Stimulated activated CD4-positive, alpha-beta T cell treated with anti-CD3 and anti-CD28 coated beads, Interleukin-15, amount 100 ng/mL, for 24 hours (primary cell): ENCODE data around the gene TPBGL.

Source experiments
- DNase-seq: peaks from one replicate; pipeline ENCODE4 v3.0.0-alpha.2; 2020

TPBGL gene, protein sequence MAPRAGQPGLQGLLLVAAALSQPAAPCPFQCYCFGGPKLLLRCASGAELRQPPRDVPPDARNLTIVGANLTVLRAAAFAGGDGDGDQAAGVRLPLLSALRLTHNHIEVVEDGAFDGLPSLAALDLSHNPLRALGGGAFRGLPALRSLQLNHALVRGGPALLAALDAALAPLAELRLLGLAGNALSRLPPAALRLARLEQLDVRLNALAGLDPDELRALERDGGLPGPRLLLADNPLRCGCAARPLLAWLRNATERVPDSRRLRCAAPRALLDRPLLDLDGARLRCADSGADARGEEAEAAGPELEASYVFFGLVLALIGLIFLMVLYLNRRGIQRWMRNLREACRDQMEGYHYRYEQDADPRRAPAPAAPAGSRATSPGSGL

DNA sequence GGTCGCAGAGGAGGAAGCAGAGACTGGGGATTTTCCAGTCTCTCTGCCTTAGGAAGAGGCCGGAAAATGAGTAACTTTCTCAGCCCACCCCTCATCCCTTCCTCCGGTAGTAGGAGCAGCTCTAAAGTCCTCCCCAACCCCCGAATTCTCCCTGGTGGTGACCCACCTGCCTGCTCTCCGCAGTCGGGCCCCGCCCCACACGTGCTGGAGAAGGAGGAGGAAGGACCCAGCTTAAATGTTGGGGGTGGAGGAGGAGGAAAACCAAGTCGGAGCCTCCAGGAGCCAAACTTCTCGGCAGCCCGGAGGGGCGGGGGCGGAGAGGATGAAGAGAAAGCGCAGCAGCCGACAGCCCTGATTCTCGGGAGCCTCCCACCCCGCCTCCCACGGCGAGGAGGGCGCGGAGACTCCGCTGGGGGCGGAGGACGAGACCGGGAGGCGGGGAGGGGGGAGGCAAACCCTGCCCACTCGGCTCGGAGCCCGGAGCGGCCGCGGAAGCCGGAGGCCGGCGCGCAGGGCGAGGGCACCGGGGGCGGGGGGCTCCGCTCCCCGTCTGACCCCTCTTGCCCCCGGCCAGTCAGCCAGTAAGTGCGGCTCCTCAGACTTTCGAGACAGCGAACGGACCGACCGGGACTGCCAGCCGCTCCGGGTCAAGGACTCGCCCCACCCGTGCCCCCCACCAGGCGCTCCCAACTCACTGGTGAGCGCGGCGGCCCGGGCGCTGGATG is at the start of gene TPBGL:
TPBGL (plus strand) TSS at position 464 of the 725 bp plus-strand sequence. CDS start 276 bp downstream, outside the sequence.
- peak; percentile 50 for DNase-seq

DNA sequence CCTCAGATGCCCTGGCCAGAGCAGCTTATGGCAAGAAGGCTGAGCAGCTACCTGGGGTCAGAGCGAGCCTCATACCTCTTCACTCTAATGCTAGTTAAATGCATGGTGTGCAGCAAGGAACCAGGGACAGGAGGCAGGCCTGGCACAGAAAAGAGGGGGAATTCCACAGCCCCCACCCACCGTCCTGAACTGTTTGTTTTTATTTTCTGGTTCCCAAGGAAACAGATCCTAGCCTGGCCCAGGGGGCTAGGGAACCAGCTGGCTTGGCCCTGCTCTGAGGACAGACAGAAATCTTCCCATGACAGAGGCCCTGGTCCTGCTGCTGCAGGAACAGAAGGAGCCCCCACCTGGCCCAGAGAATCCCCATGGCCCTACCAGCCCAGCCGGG is 49.2 kb upstream of the TPBGL start:
- no peak for DNase-seq

DNA sequence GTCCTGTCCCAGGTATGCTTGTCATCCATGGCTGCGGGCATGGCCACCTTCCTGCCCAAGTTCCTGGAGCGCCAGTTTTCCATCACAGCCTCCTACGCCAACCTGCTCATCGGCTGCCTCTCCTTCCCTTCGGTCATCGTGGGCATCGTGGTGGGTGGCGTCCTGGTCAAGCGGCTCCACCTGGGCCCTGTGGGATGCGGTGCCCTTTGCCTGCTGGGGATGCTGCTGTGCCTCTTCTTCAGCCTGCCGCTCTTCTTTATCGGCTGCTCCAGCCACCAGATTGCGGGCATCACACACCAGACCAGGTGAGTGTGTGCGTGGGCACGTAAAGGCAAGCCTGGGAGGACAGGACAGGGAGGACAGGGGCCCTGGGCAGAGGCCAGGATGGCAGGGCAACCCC is 47.3 kb upstream of the TPBGL start:
- no peak for DNase-seq

DNA sequence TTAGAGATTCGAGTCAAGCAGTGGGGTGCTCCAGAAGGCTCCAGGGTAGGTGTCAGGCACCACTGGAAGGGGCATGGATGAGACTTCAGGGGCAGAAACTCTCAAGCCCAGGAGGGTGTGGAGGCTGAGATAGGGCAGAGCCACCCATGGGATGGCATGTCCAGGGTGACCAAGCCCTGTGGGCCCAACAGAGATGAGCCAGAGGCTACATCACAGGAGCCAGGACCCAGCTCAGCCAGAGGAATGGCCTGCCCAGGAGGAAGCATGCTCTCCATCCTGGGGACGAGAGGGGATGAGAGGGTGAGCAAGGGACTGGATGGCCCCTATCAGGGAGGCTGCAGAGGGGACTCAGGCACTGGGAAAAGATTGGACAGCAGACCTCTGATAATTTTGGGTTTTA is 46.9 kb upstream of the TPBGL start:
- no peak for DNase-seq

DNA sequence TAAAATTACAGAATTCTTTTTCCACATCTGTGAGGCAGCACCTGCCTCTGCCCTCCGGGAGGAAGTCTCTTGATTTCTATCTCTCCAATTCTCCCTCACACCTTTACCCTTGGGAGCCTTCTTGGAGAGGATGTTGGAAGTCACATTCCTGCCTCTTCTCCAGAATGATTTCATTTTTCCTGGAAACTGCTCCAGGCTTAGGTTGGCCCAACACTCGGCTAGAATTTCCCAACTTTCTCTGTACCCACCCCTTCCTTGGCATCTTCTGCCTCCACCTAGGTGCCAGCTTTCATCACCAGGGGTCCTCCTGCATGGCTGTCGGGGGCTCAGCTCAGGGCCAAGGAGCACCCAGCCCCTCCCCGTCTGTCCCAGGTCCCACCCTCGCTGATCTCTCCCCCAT is 46.4 kb upstream of the TPBGL start:
- no peak for DNase-seq

DNA sequence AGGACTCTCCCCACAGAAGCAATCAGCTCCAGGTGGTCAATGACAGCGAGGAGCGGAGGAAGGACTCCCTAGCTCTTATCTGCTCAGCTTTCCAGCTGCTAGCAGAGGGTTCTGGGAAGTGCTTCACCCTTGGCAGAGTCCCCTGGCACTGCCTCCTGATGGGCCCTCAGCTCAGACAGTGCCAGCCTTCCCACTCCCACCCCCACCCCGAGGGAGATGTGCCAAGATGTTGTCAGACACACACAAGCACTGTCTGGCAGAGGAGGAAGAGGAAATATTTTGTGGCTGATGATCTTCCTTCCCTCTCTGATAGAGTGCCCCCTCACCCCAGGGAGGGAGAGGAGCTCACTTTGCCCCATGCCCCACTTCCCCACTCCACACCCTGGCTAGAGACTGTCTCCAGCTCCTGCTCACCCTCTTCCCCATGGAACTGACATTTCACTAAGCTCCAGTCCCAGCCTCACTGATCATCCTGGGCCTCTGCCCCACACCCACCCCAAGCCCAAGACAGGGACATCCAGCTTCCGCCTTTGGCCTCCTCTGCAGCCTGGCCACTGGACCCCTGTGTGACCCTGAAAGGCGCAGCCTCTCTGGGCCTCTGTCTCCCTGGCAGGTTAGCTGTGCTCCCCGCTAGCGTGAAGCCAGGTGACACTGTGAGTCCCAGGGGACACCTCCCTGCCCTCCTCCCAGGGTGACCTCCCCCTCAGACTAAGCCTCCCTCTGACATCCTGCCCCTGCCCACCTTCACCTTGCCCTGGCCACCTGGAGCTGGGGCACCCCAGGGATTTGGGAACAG is 45.2 kb upstream of the TPBGL start:
- no peak for DNase-seq

DNA sequence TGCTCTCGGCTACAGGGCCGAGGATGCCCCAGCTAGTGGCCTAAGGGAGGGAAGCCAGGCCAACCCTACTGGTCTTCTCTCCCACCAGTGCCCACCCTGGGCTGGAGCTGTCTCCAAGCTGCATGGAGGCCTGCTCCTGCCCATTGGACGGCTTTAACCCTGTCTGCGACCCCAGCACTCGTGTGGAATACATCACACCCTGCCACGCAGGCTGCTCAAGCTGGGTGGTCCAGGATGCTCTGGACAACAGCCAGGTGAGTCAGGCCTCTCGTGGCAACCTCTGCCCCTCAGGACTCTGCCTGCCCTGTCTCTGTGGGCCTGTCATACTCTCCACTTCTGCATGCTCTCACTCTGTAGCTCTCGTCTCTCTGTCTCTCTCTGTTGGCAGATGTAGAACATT is 44.1 kb upstream of the TPBGL start:
- DNase-seq, result no peak

DNA sequence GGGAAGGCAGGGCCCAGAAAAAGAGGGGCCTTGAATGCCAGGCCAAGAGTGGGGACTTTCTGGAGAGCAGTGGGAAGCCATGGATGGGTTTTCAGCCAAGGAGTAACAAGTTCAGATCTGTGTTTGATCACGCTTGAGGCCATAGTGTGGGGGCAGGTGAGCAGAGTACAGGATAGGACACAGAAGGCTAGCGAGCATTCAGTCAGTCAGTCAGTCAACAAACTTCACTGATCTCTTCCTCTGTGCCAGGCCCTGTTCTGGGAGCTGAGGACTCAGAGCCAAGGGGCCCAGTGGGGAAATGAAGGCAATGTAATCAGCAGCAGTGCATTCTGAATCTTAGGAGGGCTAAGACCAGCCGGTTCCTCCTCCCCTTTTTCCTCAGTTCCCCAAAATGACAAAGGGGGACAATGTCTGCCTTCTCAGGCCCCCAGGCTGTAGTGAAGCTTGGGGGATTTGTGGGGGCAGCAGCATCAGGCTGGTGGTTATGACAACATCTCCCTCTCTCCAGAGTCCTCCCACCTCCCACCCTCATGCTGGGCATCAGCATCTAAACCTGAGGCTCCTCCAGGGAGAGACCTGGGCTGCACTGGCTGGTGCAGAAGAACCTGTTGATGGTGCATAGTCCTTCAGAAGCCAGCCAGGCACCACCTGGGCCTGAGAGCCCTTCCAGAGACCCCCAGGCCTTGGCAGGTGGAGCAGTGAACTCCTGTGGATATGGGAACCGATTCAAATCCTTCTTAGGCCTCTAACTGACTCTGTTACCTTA is 42.9 kb upstream of the TPBGL start:
- no peak for DNase-seq

DNA sequence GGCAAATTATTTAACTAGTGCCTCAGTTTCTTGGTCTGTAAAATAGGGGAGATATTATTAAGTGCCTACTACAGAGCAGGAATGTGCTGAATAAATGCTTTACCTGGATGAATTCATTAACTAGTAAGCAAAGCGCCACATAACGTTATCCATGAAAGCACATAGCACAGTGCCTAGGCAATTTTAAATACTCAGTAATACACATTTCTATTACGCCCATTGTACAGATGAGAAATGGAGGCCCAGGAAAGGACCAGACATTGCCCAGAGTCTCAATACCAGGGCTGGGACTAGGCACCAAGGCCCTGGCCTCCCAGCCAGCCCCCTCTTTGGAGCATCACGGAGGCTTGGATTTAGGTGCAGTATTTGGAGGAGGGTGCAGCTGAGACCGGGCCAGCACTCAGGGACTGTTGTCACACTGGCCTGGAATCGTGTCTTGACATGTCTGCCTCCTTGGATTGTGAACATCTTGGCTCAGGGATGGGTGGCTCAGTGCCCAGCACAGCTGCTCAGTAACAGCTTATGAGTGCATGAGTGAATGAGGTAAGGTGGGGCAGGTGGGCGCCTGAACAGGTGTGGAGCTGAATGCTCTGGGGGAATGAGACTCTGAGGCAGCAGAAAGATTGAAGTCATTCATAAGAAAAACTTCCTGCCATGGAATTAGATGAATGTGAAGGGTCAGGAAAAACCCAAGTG is 42.1 kb upstream of the TPBGL start:
- no peak for DNase-seq

DNA sequence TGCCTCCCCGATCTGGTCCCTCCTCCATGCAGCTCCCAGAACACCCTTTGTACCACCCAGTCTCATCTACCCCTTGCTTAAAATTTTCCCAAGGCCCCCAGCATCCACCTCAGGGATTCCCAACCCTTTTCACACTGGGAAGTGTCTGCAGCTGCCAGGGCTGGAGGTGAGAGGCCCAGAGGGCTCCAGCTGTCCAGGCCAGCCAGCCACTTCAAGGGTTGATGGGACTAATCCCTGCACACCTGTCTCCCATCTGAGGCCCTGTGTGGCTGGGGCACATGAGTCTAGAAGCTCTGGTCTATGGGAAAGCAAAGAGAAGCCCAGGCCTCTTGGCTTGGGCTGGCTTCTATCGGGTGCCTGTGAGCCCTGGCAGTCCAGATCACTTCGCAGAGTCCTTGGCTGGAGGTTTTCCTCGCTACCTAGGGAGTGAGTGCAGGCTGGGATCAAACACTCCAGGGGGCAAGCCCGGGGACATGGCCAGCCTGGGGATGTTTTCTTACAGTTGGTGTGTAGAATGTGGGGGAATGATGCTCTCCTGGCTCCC is 41.1 kb upstream of the TPBGL start:
- no peak for DNase-seq

DNA sequence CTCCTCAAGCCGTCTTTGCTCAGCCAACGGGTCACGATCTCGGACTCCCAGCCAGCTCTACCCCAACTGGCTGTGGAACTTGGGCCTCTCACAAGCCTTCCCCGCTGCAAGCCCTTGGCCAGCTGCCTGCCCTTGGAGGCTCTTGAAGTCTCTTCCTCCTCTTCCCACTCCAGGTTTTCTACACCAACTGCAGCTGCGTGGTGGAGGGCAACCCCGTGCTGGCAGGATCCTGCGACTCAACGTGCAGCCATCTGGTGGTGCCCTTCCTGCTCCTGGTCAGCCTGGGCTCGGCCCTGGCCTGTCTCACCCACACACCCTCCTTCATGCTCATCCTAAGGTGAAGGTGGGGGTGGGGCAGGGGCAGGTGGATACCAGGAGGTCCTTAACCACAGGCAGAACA is 40.5 kb upstream of the TPBGL start:
- DNase-seq, result no peak

DNA sequence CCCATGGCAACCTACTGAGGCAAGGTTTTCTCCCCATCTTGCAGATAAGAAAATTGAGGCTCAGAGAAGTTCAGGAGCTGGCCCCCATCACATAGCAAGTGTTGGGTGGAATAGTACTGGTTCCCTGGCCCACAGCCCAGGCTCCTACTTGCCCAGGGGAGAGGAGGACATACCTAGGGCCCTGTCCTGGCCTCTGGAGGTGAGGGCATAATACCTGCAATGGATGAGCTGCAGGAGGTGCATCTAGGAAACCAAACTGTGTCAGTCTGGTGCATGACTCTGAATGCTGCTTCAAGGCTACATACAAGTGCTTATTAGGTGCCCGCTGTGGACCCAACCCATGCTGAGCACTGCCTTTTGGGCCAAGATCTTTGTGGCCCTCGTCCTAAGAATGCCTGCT is 40.0 kb upstream of the TPBGL start:
- no peak for DNase-seq

DNA sequence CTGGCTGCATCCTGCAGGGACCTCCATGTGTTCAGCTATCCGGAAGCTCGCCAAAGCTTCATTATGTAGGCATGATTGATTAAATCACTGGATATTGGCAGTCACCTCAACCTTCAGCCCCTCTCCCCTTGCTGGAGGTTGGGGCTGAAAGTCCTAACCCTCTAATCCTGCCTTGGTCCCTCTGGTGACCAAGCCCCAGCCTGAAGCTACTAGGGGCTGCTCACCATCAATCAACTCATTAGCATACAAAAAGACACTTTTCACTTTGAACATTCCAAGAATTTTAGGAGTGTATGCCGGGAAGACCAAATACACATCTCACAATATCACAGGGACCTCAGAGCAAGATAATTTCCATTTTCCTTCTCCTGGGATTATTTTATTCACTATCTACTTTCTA is 38.8 kb upstream of the TPBGL start:
- no peak for DNase-seq

DNA sequence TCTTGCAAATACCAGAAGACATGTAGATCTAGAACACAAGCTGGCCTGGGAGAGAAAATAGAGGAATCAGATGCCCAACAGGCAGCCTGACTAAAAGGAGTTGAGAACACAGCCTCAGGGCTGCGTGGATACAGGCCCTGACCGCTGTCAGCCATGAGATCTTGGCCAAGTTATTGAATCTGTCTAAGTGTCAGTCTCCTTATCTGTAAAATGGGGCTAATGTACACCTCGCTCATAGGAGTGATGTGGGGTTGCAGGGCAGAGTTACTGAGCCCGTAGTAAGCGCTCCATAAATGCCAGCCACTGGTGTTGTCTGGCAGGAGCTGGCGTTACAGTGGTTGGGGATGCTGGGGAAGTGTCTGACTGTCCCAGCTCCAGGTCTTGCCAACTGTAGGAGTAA is 38.4 kb upstream of the TPBGL start:
- no peak for DNase-seq

DNA sequence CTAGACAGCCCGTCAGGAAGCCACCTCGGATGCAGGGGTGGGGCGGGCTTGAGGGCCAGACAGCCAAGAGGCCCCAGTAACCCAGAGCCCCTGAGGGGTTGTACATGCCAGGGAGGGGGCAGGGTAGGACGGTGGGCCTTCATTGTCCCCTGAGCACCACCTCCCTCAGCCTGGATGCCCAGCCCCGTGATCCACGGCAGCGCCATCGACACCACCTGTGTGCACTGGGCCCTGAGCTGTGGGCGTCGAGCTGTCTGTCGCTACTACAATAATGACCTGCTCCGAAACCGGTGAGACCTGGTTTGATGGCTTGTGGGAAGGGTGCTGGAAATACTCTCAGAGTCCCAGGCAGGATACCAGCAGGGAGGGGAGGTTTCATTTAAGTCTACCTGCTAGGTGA is 37.4 kb upstream of the TPBGL start:
- no peak for DNase-seq

DNA sequence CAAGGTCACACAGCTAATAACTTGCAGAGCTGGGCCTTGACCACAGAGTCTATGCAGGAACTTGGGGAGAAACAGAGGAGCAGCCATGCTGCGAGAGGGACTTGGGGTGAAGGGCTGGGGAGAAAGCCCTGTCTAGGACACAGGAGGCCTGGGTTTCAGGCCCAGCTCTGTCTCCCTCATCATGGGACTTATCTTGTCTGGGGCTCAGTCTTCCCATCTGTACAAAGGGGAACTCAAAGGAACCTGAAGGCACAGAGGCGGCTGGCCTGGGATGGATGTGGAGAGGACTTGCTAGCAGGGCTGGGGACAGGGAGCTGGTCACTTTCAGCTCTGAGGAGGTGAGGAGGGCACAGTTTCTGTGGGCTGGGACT is 36.9 kb upstream of the TPBGL start:
- no peak for DNase-seq

DNA sequence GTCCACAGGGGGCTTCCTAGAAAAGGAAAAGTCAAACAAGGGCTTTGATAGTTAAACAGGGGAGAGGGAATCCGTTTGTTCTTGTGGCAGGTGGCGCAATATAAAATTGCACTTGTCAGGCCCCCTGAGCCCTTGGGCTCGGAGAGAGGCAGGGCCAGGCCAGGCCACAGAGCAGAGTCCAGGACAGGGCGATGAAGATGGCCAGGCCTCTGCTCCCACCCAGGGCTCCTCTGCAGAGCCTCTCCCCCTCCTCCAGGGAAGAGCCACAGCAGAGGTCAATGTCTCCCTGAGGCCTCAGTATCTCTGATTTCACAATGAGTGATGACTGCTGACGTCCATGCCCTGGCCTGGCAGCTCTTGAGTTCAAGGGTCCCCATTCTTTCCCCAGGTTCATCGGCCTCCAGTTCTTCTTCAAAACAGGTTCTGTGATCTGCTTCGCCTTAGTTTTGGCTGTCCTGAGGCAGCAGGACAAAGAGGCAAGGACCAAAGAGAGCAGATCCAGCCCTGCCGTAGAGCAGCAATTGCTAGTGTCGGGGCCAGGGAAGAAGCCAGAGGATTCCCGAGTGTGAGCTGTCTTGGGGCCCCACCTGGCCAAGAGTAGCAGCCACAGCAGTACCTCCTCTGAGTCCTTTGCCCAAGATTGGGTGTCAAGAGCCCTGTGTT is 36.4 kb upstream of the TPBGL start:
- no peak for DNase-seq

DNA sequence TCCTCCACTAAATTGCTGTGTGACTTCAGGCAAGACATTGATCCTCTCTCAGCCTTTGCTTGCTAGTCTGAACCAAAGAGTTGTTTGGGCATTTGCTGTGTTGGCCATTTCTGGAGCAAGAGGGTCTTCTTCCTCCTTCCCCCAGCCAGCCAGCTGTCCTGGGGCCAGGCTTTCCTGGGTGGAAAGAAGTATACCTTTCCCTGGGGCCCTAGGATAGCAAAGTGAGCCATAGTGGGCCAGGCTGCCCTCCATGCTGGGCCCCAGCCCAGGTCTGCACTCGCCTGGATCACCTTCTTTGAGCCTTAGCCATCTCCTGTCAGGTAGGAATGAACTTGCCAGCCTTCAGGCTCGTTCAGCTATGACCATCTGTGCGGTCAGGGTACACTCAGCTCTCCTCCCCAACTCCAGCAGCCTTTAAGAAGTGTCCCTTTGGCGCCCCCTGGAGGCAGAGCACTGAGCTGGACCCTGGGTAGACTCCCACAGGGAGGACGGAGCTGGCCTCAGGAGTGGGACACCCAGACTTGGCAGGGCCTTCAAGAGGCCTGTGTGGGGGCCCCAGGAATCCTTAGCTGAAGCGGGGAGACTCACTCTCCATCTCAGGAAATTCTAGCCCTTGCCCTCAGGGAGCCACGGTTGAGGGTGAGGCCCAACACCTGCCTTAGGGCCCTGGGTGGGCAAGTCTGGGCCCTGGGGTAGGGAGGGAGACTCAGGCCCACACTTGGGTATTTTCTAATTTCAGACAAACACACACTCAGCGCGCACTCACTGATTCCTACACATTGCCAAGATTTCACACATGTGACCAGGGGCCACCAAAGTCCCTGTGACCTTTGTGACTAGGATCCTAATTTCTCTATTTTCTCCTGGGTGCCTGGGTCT is 35.6 kb upstream of the TPBGL start:
- peak; percentile 89 for DNase-seq

DNA sequence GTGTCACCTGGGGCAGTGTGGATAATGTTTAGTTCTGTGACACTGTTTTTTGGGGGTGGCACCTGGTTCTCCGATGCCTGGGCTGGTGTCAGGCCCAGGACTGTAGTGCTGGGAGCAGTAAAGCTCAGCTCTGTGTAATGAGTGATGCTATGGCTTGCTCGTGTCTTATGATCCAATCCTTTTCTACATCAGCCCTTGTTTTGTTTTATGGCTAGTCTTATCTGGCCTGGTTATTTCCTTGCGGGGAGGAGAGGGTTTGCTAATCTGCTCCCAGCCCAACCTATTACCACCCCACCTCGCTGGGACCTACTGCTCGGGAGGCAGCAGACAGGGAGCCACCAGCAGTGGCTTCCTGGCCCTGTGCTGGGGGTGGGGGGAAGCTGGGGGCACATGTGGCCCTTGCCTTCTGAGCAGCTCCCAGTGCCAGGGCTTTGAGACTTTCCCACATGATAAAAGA is 35.0 kb upstream of the TPBGL start:
- DNase-seq, result no peak

DNA sequence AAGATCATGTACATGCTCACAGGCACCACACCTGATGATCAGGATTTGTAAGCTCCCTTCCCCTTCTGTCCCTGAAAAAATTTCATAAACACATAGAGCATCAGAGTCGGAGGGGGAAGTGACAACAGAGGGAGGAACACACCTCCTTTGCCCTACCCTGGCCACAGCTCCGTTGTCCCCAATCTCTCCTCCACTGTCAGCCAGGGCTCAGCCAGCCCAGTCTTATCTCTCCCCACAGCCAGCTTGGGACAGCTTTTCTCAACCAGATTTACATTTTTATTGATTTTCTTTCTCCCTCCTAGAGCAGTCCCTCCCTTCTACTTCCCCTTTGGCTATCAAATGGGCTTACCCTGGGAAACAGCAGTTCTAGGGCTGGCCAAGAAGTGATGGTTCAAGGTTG is 32.1 kb upstream of the TPBGL start:
- DNase-seq, result no peak
